Measurements from ENCODE around the gene HS6ST2. TPM values are rescaled to one million over a fixed set of nuclear protein-coding genes. Genes with fewer than 3 reads are reported as not detected.

Gene HS6ST2
- total RNA-seq, 1 experiment from 2014 or later, result 24.6 TPM

DNA sequence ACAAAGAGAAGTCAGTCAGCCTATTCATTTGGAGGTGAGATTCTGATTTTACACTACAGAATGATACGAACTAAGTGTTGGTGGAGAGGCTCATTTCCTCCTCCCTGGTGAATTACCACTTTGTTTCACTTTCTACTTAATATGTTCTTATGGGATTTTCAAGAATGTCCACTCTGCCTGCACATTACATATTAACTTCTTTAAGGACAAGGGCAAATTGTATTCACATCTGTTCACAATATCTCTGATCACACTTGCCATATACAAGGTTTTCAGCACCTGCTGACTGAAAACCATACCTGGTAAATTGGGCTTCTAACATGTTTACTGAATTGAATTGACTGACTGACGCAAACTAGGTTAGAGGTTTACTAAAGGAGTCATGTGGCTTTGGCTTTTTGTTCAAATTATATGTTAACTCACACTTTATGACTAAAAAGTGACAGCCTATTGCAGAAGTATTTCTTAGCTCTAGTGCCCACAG is 281.2 kb downstream of the HS6ST2 start:
- H3K79me2 ChIP-seq (ENCODE audit: insufficient read depth, low read length), result no peaks in the 10 kb centered on the region
- no peak overlapping the region for H3K4me2 ChIP-seq (ENCODE audit: low read length)
- no peak for DNase-seq (ENCODE audit: low read depth, low spot score)
- ChIA-PET RAD21 (ENCODE audit: low non-redundant PET in 1 of 2, low total read pairs in 2 of 2, uncharacterized antibody in 2 of 2, unreplicated experiment in 2 of 2) (no interaction called here), POLR2A (no interaction called here), CTCF (interaction anchor here (1.6 kb wide), 1 partner anchor 272 kb away, joined by 3 read pairs; no protein-coding TSS in a partner anchor)
- no peak for ATAC-seq
- H3K36me3 ChIP-seq (ENCODE audit: control insufficient read depth in 1 of 2, insufficient read depth in 2 of 2, low read length in 2 of 2), result no peaks in the 10 kb centered on the region
- H3K27ac ChIP-seq (ENCODE audit: low read depth, low read length), result no peak overlapping the region
- BruUV-seq (replicated peaks), result no TSS peak
- no peaks in the 10 kb centered on the region for H3K27me3 ChIP-seq (ENCODE audit: insufficient read depth, low read length)
- TF ChIP-seq EZH2phosphoT487 (IDR thresholded peaks at IDR 0.05; ENCODE audit: borderline replicate concordance), result no peak
- H3K4me3 ChIP-seq (replicated peaks in 1 of 2; ENCODE audit: low read depth in 1 of 2, low read length in 2 of 2), result no peak overlapping the region
- H3K4me1 ChIP-seq (ENCODE audit: control insufficient read depth in 1 of 2, insufficient read depth in 2 of 2, low read length in 2 of 2), result no peaks in the 10 kb centered on the region
- no peak overlapping the region for H3K9ac ChIP-seq (ENCODE audit: low read length)
- intact Hi-C loops (cut with micrococcal nuclease), result no loop called here
- no peaks in the 10 kb centered on the region for H3K9me2 ChIP-seq (ENCODE audit: insufficient read depth)
- H2AFZ ChIP-seq (ENCODE audit: low read depth, low read length, poor library complexity, severe bottlenecking), result no peak overlapping the region
- H3K9me3 ChIP-seq (ENCODE audit: control insufficient read depth in 1 of 2, insufficient read depth in 1 of 2, low read depth in 1 of 2, low read length in 2 of 2), result no peaks in the 10 kb centered on the region
- no peaks in the 10 kb centered on the region for H4K20me1 ChIP-seq (ENCODE audit: insufficient read depth)

DNA sequence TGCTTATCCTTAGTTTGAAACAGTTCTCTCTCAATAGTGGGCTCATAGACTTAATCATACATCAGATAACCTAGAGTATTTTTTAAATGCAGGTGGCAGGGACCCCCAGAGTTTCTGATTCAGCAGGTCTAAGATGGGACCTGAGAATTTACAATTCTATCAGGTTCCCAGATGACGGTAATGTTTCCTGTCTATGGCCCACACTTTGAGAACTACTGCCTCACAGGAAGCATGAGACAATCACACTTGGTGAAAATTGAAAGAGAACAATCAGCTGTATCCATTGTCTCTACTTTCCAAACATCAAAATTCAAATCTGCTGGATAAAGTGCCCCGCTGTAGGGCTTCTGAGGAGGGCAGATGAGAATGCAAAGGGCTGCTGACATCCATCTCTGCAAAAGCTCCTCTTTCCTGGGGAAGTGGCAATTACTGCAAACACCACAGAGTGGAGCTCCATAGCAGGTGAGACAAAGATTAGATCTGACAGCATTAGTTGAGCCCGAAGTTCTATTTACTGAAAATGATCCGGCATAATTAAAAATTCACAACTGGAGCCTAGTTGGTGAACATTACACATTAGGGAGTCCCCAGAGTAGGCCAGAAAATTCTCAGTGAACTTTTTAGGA is 281.8 kb downstream of the HS6ST2 start:
- TF ChIP-seq YY1 (IDR thresholded peaks at IDR 0.05; ENCODE audit: extremely low read depth, insufficient replicate concordance, low read depth, low read length), result no peak
- no peak for TF ChIP-seq JUND (IDR thresholded peaks at IDR 0.05)
- peak; percentile 15; the same call in 1 of the 2 replicates for TF ChIP-seq RAD21 (IDR thresholded peaks at IDR 0.05; ENCODE audit: low read depth)
- no peak for TF ChIP-seq EZH2phosphoT487 (IDR thresholded peaks at IDR 0.05; ENCODE audit: borderline replicate concordance)
- intact Hi-C loops (cut with micrococcal nuclease), result no loop called here
- ChIA-PET POLR2A (no interaction called here), CTCF (interaction anchor here (1.6 kb wide), 1 partner anchor 272 kb away, joined by 3 read pairs; no protein-coding TSS in a partner anchor), RAD21 (ENCODE audit: low non-redundant PET in 1 of 2, low total read pairs in 2 of 2, uncharacterized antibody in 2 of 2, unreplicated experiment in 2 of 2) (no interaction called here)
- BruUV-seq (replicated peaks), result no TSS peak
- Histone ChIP-seq H3K4me2 (ENCODE audit: low read length) (no peak overlapping the region), H4K20me1 (ENCODE audit: insufficient read depth) (no peaks in the 10 kb centered on the region), H3K79me2 (ENCODE audit: insufficient read depth, low read length) (no peaks in the 10 kb centered on the region), H3K4me3 (replicated peaks in 1 of 2; ENCODE audit: low read depth in 1 of 2, low read length in 2 of 2) (no peak overlapping the region), H3K27me3 (ENCODE audit: insufficient read depth, low read length) (no peaks in the 10 kb centered on the region), H3K27ac (ENCODE audit: low read depth, low read length) (no peak overlapping the region), H3K9ac (ENCODE audit: low read length) (no peak overlapping the region), H3K4me1 (ENCODE audit: control insufficient read depth in 1 of 2, insufficient read depth in 2 of 2, low read length in 2 of 2) (no peaks in the 10 kb centered on the region), H3K9me3 (ENCODE audit: control insufficient read depth in 1 of 2, insufficient read depth in 1 of 2, low read depth in 1 of 2, low read length in 2 of 2) (no peaks in the 10 kb centered on the region), H3K36me3 (ENCODE audit: control insufficient read depth in 1 of 2, insufficient read depth in 2 of 2, low read length in 2 of 2) (no peaks in the 10 kb centered on the region), H3K9me2 (ENCODE audit: insufficient read depth) (no peaks in the 10 kb centered on the region), H2AFZ (ENCODE audit: low read depth, low read length, poor library complexity, severe bottlenecking) (no peak overlapping the region)
- no peak for DNase-seq (ENCODE audit: low read depth, low spot score)
- no peak for ATAC-seq

Data from HCT116 (cell line).